Nucleus accumbens (tissue), 56 donors: ENCODE data around the gene INSIG1.

Experiments used
- DNase-seq, 56 donors: peaks; one replicate each; lab custom pipeline; 2025; lab: John Stamatoyannopoulos, UW

Gene INSIG1

GRCh38 chr7:155265144-155265543, 32.5 kb upstream of the INSIG1 start:
- DNase-seq, result no peak

GRCh38 chr7:155265961-155266360, 31.7 kb upstream of the INSIG1 start:
- DNase-seq, result no peak

GRCh38 chr7:155266440-155266839, 31.2 kb upstream of the INSIG1 start:
- DNase-seq, result no peak

GRCh38 chr7:155267023-155267422, 30.7 kb upstream of the INSIG1 start:
- DNase-seq, result no peak

GRCh38 chr7:155267436-155267835, 30.2 kb upstream of the INSIG1 start:
- no peak for DNase-seq

GRCh38 chr7:155268211-155268610, 29.5 kb upstream of the INSIG1 start:
- DNase-seq, result no peak

- DNase-seq, result no peak
Measured at GRCh38 chr7:155268921-155269650, 28.6 kb upstream of the INSIG1 start.

- no peak for DNase-seq
Measured at GRCh38 chr7:155269766-155270585, 27.7 kb upstream of the INSIG1 start.

GRCh38 chr7:155270861-155271260, 26.8 kb upstream of the INSIG1 start:
- DNase-seq, result no peak

GRCh38 chr7:155274633-155275355, 22.9 kb upstream of the INSIG1 start:
- no peak for DNase-seq

- DNase-seq, result no peak
Measured at GRCh38 chr7:155276042-155276799, 21.5 kb upstream of the INSIG1 start.

GRCh38 chr7:155276800-155277375, 20.8 kb upstream of the INSIG1 start:
- no peak for DNase-seq

GRCh38 chr7:155277385-155277994, 20.2 kb upstream of the INSIG1 start:
- DNase-seq, result no peak

GRCh38 chr7:155278921-155279320, 18.8 kb upstream of the INSIG1 start:
- no peak for DNase-seq

- DNase-seq, result no peak
Measured at GRCh38 chr7:155279787-155280445, 17.8 kb upstream of the INSIG1 start.

- DNase-seq, result no peak
Measured at GRCh38 chr7:155280446-155281397, 17.0 kb upstream of the INSIG1 start.

- DNase-seq, result no peak
Measured at GRCh38 chr7:155281398-155281969, 16.2 kb upstream of the INSIG1 start.

GRCh38 chr7:155282671-155283070, 15.0 kb upstream of the INSIG1 start:
- peak in 6 of 56 donors; percentile 4 to 22 (median 20) for DNase-seq
